HepG2 (cell line): ENCODE results near the gene GGA1. TPM values are rescaled to one million over a fixed set of nuclear protein-coding genes. Genes with fewer than 3 reads are reported as not detected.

Experiments
- ATAC-seq: fragments of 200-7000 bp; cut with Tn5 transposase; 3 replicates; pipeline ENCODE4 v1.9.1; 2020; ENCODE audit warnings: mild to moderate bottlenecking, moderate library complexity
- BruUV-seq: library from RNA; stranded (reverse); fragments of 400-500 nt; replicated peaks from 2 replicates; lab custom pipeline; 2021; lab: Mats Ljungman, UMichigan
- CTCF ChIA-PET: fragments of 300-600 bp; formaldehyde crosslinking; extraction: SDS; loops from one replicate; lab custom pipeline; 2021; ENCODE audit warnings: low total read pairs, inconsistent platforms, low intra/inter-chr PET ratio; lab: Yijun Ruan, JAX
- POLR2A ChIA-PET: fragments of 350-600 bp; sonication (Branson Sonifier 250); formaldehyde crosslinking; loops from one replicate; lab custom pipeline; 2020; ENCODE audit warnings: antibody characterized with exemption, inconsistent platforms; lab: Yijun Ruan, JAX
- DNase-seq: peaks from one replicate; pipeline ENCODE4 v3.0.0-alpha.2; 2015; ENCODE audit warnings: low spot score
- FAIRE-seq: peaks from 3 replicates; lab custom pipeline; 2011; peaks lifted over from hg19 to GRCh38; lab: Jason Lieb, UNC
- H2AFZ ChIP-seq: one replicate; pipeline ENCODE4 v1.6.1; 2011; ENCODE audit warnings: low read length, inconsistent platforms
- H3K27ac ChIP-seq: fragments of 300-600 bp; 3 replicates; pipeline ENCODE4 v1.8.0; 2011; ENCODE audit warnings: mixed run types, mild to moderate bottlenecking, mixed read lengths, low read length, inconsistent platforms; ENCODE audit not compliant: insufficient read depth; ENCODE audit errors: extremely low read length
- H3K27me3 ChIP-seq, 2 experiments: fragments of 200-600 bp in 1 of 2; 2 replicates in 1 of 2; 3 replicates in 1 of 2; pipeline versions ENCODE4 v1.6.0 to v1.8.0; 2011; ENCODE audit warnings: low read length in 2 of 2, mild to moderate bottlenecking in 2 of 2, moderate library complexity in 2 of 2, inconsistent platforms in 1 of 2; ENCODE audit not compliant: insufficient read depth in 2 of 2, control insufficient read depth in 1 of 2
- H3K36me3 ChIP-seq, 2 experiments: fragments of 200-600 bp in 1 of 2; replicated peaks in 1 of 2; 2 replicates in 1 of 2; 3 replicates in 1 of 2; pipeline versions ENCODE4 v1.5.1 to v1.8.0; 2011; ENCODE audit warnings: low read length in 2 of 2, inconsistent platforms in 1 of 2; ENCODE audit not compliant: insufficient read depth in 2 of 2, control insufficient read depth in 1 of 2
- H3K4me1 ChIP-seq: 2 replicates; pipeline ENCODE4 v1.5.1; 2012; ENCODE audit warnings: low read length, inconsistent platforms; ENCODE audit not compliant: insufficient read depth
- H3K4me2 ChIP-seq: 2 replicates; pipeline ENCODE4 v1.6.0; 2011; ENCODE audit warnings: low read depth, low read length, inconsistent platforms
- H3K4me3 ChIP-seq, 3 experiments: fragments of 200-600 bp in 1 of 3; sonication (generic), shearing (Covaris generic) in 1 of 3; replicated peaks in 1 of 3; 2 replicates each; pipeline ENCODE4 v1.5.1; 2011 to 2016; ENCODE audit warnings: low read length in 3 of 3, inconsistent platforms in 2 of 3, low read depth in 2 of 3, mild to moderate bottlenecking in 2 of 3, control low read depth in 1 of 3, mixed read lengths in 1 of 3; ENCODE audit not compliant: insufficient read depth in 1 of 3
- H3K79me2 ChIP-seq: one replicate; pipeline ENCODE4 v1.6.1; 2011; ENCODE audit warnings: low read length, inconsistent platforms; ENCODE audit not compliant: insufficient read depth
- H3K9ac ChIP-seq: 2 replicates; pipeline ENCODE4 v1.6.0; 2011; ENCODE audit warnings: mild to moderate bottlenecking, low read depth, low read length, inconsistent platforms; ENCODE audit not compliant: insufficient read depth
- H3K9me3 ChIP-seq: 2 replicates; pipeline ENCODE4 v1.5.1; 2012; ENCODE audit warnings: mild to moderate bottlenecking, low read length
- H4K20me1 ChIP-seq: 2 replicates; pipeline ENCODE4 v1.6.0; 2011; ENCODE audit warnings: inconsistent platforms, mild to moderate bottlenecking, low read length, moderate library complexity; ENCODE audit not compliant: insufficient read depth
- EEA1 ChIP-seq: sonication (generic); formaldehyde crosslinking; IDR thresholded peaks from 2 replicates; pipeline ENCODE4 v1.5.1; 2020; ENCODE audit warnings: mild to moderate bottlenecking, missing genetic modification reagents, borderline replicate concordance
- GABPB1 ChIP-seq: IDR thresholded peaks from 2 replicates; pipeline ENCODE4 v1.6.1; 2016; ENCODE audit warnings: mild to moderate bottlenecking, missing genetic modification reagents, moderate library complexity, missing compliant biosample characterization
- NRL ChIP-seq: sonication (generic); formaldehyde crosslinking; IDR thresholded peaks from 2 replicates; pipeline ENCODE4 v1.5.0; 2020; ENCODE audit warnings: missing genetic modification reagents, mild to moderate bottlenecking, moderate library complexity, borderline replicate concordance
- PAF1 ChIP-seq: IDR thresholded peaks from 2 replicates; pipeline ENCODE4 v1.6.1; 2016; ENCODE audit warnings: missing genetic modification reagents, missing compliant biosample characterization
- POLR2A ChIP-seq, 2 experiments: IDR thresholded peaks; 2 replicates each; pipeline ENCODE4 v1.6.1; 2011; ENCODE audit warnings: low read depth in 2 of 2, low read length in 2 of 2, mild to moderate bottlenecking in 1 of 2, moderate library complexity in 1 of 2; ENCODE audit not compliant: insufficient read depth in 1 of 2
- RBFOX2 ChIP-seq: fragments of 200-400 bp; formaldehyde crosslinking; IDR thresholded peaks from 2 replicates; pipeline ENCODE4 v1.6.1; 2017; ENCODE audit warnings: low read depth, mild to moderate bottlenecking, low read length
- TAF15 ChIP-seq: fragments of 200-400 bp; formaldehyde crosslinking; IDR thresholded peaks from one replicate; pipeline ENCODE4 v1.6.1; 2018; ENCODE audit warnings: mild to moderate bottlenecking, low read depth, low read length; ENCODE audit not compliant: poor library complexity, severe bottlenecking
- TGIF2 ChIP-seq: IDR thresholded peaks from 2 replicates; pipeline ENCODE4 v1.6.1; 2016; ENCODE audit warnings: control low read depth, missing compliant biosample characterization
- ZNF33B ChIP-seq: sonication (generic); formaldehyde crosslinking; IDR thresholded peaks from 2 replicates; pipeline ENCODE4 v1.5.1; 2020; ENCODE audit warnings: mild to moderate bottlenecking, missing genetic modification reagents
- ZNF766 ChIP-seq: sonication (generic); formaldehyde crosslinking; IDR thresholded peaks from 2 replicates; pipeline ENCODE4 v1.5.0; 2020; ENCODE audit warnings: missing genetic modification reagents, borderline replicate concordance
- WGBS: methylation state at CpG from one replicate; pipeline ENCODE4 v1.1.6; 2017; ENCODE audit warnings: low lambda C conversion rate; 5-methylcytosine and 5-hydroxymethylcytosine counted together
- in situ Hi-C: cut with HindIII; loops from 2 replicates; pipeline ENCODE4 v1.10.0; 2017; ENCODE audit warnings: low pct_unique_long_range_greater_than_20kb; ENCODE audit not compliant: extremely low pct_ligation_motif_present
- intact Hi-C: fragments of 100-400 bp; cut with micrococcal nuclease; formaldehyde crosslinking; loops from one replicate; pipeline ENCODE4 v1.10.0; 2022; ENCODE audit not compliant: unreplicated experiment
- polyA plus RNA-seq, 8 experiments: library from polyadenylated mRNA; depleted of rRNA in 3 of 8; stranded (reverse) in 7 of 8; unstranded in 1 of 8; fragments of >200 nt; fragmentation: Illumina TruSeq in 4 of 8; extraction: Trizol in 4 of 8; gene quantifications; 2 replicates each; pipeline versions ENCODE4 v1.2.1 to v1.2.3, GENCODE V29; 2011 to 2016; ENCODE audit warnings: low read depth in 4 of 8, missing spikeins in 1 of 8, mixed read lengths in 1 of 8; ENCODE audit not compliant: insufficient read depth in 1 of 8
- total RNA-seq, 5 experiments: library from RNA; depleted of rRNA; stranded (reverse); fragments of >200 nt; fragmentation: Illumina TruSeq; extraction: Trizol; gene quantifications; 2 replicates each; pipeline ENCODE4 v1.2.3, GENCODE V29; 2016; ENCODE audit warnings: low read depth in 1 of 5
- TF ChIP-seq, protein P1 (sequence below): sonication (generic); formaldehyde crosslinking; IDR thresholded peaks from 2 replicates; pipeline ENCODE4 v1.4.0; 2020; ENCODE audit warnings: missing genetic modification reagents
- TF ChIP-seq, protein P2 (sequence below): sonication (generic); formaldehyde crosslinking; IDR thresholded peaks from 2 replicates; pipeline ENCODE4 v1.8.0; 2022; ENCODE audit warnings: missing genetic modification reagents, mild to moderate bottlenecking, inconsistent platforms, borderline replicate concordance
- TF ChIP-seq, protein P3 (sequence below): sonication (generic); formaldehyde crosslinking; IDR thresholded peaks from 2 replicates; pipeline ENCODE4 v1.4.0; 2020; ENCODE audit warnings: mild to moderate bottlenecking, missing genetic modification reagents

The GGA1 gene
- total and polyA plus RNA-seq, 2 of the 13 experiments (the other 11 are each of a cell fraction or from before 2014, with no cell fraction given) = 29.1 to 87.2 TPM

DNA sequence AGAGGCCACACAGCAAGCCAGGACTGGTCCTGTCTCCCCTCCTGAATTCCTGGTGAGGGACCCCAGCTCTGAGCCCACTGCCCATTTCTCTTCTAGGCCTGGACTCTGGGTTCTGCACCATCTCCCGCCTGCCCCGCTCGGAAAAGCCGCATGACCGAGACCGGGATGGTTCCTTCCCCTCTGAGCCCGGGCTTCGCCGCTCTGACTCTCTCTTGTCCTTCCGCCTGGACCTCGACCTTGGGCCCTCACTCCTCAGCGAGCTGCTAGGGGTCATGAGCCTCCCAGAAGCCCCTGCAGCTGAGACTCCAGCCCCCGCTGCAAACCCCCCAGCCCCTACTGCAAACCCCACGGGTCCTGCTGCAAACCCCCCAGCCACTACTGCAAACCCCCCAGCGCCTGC is 40.6 kb upstream of the GGA1 start:
- FAIRE-seq = no peak
- no TSS peak for BruUV-seq
- H3K4me1 ChIP-seq = peaks cover 82% of the 10 kb centered on the region

DNA sequence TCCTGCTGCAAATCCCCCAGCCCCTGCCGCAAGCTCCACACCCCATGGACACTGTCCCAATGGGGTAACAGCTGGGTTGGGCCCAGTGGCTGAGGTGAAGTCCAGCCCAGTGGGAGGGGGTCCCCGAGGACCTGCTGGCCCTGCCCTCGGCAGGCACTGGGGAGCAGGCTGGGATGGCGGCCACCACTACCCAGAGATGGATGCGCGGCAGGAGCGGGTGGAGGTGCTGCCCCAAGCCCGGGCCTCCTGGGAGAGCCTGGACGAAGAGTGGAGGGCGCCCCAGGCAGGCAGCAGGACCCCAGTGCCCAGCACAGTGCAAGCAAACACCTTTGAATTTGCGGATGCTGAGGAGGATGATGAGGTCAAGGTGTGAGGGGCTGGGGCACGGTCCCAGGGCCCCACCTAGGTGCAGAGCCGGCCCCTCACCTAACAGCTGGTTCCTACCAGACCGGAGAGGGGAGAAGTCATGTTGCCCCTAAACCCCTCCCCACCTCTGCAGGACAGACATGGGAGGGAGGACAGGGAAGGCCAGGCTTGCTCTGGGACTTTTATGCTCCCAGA is 40.1 kb upstream of the GGA1 start:
- ATAC-seq = no peak; the same call in 2 of the 3 replicates
- TF ChIP-seq TAF15 (peak; percentile 59), NRL (CRISPR knock-in tag) (no peak), TGIF2 (CRISPR knock-in tag) (no peak), ZNF33B (CRISPR knock-in tag) (no peak), EEA1 (no peak), RBFOX2 (peak; percentile 93), ZNF766 (CRISPR knock-in tag) (no peak)
- TF ChIP-seq, protein P1, sequence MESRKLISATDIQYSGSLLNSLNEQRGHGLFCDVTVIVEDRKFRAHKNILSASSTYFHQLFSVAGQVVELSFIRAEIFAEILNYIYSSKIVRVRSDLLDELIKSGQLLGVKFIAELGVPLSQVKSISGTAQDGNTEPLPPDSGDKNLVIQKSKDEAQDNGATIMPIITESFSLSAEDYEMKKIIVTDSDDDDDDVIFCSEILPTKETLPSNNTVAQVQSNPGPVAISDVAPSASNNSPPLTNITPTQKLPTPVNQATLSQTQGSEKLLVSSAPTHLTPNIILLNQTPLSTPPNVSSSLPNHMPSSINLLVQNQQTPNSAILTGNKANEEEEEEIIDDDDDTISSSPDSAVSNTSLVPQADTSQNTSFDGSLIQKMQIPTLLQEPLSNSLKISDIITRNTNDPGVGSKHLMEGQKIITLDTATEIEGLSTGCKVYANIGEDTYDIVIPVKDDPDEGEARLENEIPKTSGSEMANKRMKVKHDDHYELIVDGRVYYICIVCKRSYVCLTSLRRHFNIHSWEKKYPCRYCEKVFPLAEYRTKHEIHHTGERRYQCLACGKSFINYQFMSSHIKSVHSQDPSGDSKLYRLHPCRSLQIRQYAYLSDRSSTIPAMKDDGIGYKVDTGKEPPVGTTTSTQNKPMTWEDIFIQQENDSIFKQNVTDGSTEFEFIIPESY (CRISPR knock-in tag) = 0 out of 2 replicates have a peak, but pooled peaks have one; percentile 24
- TF ChIP-seq, protein P2, sequence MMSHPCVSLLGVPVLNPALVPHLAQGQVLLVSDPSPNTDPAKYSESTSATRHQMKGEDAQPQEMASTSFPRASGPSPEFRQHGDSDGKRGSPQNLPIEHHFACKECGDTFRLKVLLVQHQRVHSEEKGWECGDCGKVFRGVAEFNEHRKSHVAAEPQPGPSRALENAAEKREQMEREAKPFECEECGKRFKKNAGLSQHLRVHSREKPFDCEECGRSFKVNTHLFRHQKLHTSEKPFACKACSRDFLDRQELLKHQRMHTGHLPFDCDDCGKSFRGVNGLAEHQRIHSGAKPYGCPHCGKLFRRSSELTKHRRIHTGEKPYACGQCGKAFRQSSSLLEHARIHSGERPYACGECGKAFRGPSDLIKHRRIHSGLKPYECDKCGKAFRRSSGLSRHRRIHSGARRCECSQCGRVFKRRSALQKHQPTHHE (CRISPR knock-in tag) = no peak
- TF ChIP-seq, protein P3, sequence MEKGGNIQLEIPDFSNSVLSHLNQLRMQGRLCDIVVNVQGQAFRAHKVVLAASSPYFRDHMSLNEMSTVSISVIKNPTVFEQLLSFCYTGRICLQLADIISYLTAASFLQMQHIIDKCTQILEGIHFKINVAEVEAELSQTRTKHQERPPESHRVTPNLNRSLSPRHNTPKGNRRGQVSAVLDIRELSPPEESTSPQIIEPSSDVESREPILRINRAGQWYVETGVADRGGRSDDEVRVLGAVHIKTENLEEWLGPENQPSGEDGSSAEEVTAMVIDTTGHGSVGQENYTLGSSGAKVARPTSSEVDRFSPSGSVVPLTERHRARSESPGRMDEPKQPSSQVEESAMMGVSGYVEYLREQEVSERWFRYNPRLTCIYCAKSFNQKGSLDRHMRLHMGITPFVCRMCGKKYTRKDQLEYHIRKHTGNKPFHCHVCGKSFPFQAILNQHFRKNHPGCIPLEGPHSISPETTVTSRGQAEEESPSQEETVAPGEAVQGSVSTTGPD (CRISPR knock-in tag) = no peak

More for the DNA sequence above, 40.6 kb upstream of the GGA1 start:
- H2AFZ ChIP-seq = no peak overlapping the region
- ChIA-PET CTCF (interaction anchor here (1.4 to 5.4 kb wide), 4 partner anchors 20 to 28 kb away, joined by 4 to 66 read pairs (median 17); no protein-coding TSS in a partner anchor), POLR2A (interaction anchor here (1.0 to 17.5 kb wide), 12 partner anchors 8 to 95 kb away, joined by 3 to 976 read pairs (median 8); partner anchors contain the start of genes CDC42EP1, LGALS2 and PDXP)
- DNase-seq = no peak
- in situ Hi-C loops (no loop called here), intact Hi-C loops (no loop called here)
- peak overlapping the region; percentile 67 for H3K27ac ChIP-seq
- no peak overlapping the region for H3K4me3 ChIP-seq
- WGBS = 86% methylated on average over 14 of the region's 15 CpGs
- H3K9ac ChIP-seq = no peak overlapping the region
- H3K9me3 ChIP-seq = no peaks in the 10 kb centered on the region
- no peak for ATAC-seq
- H3K27me3 ChIP-seq = no peaks in the 10 kb centered on the region
- H3K79me2 ChIP-seq = peaks cover 34% of the 10 kb centered on the region
- H4K20me1 ChIP-seq = peaks cover 42% of the 10 kb centered on the region
- no peak for TF ChIP-seq GABPB1 (CRISPR knock-in tag)
- TF ChIP-seq PAF1 (CRISPR knock-in tag) = peak; percentile 1; the same call in 1 of the 2 replicates
- TF ChIP-seq POLR2A (IDR thresholded peaks at IDR 0.05; ENCODE audit: insufficient read depth in 1 of 2, low read depth in 2 of 2, low read length in 2 of 2) = 0 out of 4 replicates have a peak, but pooled peaks of 1 of the 2 experiments have one; percentile 1
- peaks cover 12 to 31% of the 10 kb centered on the region in 2 experiments for H3K36me3 ChIP-seq
- H3K4me2 ChIP-seq = no peak overlapping the region

More for the DNA sequence above, 40.1 kb upstream of the GGA1 start:
- H2AFZ ChIP-seq = no peak overlapping the region
- no peaks in the 10 kb centered on the region for H3K9me3 ChIP-seq
- peak overlapping the region in 1 of 3 experiments; percentile 19; a peak in 1 of 6 replicates for H3K4me3 ChIP-seq
- H3K4me1 ChIP-seq = peaks cover 77% of the 10 kb centered on the region
- ChIA-PET CTCF (interaction anchor here (1.0 to 5.4 kb wide), 3 partner anchors 21 to 29 kb away, joined by 3 to 66 read pairs (median 4); no protein-coding TSS in a partner anchor), POLR2A (interaction anchor here (1.0 to 17.5 kb wide), 16 partner anchors 9 to 536 kb away, joined by 3 to 976 read pairs (median 7); partner anchors contain the start of genes CDC42EP1, GGA1, LGALS2 and PDXP)
- no peaks in the 10 kb centered on the region for H3K27me3 ChIP-seq
- H3K79me2 ChIP-seq = peaks cover 29% of the 10 kb centered on the region
- FAIRE-seq (no peak), DNase-seq (no peak)
- peak overlapping the region; percentile 73 for H3K4me2 ChIP-seq
- in situ Hi-C loops = no loop called here
- intact Hi-C loops = loop anchor here (1.0 kb wide), 1 partner anchor 24 kb away; no protein-coding TSS in a partner anchor
- WGBS = 70% methylated on average over 8 of the region's 14 CpGs
- H3K9ac ChIP-seq = peak overlapping the region; percentile 37; the same call in 1 of the 2 replicates
- H3K36me3 ChIP-seq = peaks cover 12 to 31% of the 10 kb centered on the region in 2 experiments
- TSS peak; percentile 57 for BruUV-seq
- peaks cover 40% of the 10 kb centered on the region for H4K20me1 ChIP-seq
- H3K27ac ChIP-seq = peak overlapping the region; percentile 67
